ENCODE data around the gene GPRC5B. TPM values are rescaled to one million over a fixed set of nuclear protein-coding genes. Genes with fewer than 3 reads are reported as not detected.

The GPRC5B gene
- total and polyA plus RNA-seq, 2 of the 8 experiments (the other 6 are each of a cell fraction or from before 2014, with no cell fraction given): 106 to 160 TPM

DNA sequence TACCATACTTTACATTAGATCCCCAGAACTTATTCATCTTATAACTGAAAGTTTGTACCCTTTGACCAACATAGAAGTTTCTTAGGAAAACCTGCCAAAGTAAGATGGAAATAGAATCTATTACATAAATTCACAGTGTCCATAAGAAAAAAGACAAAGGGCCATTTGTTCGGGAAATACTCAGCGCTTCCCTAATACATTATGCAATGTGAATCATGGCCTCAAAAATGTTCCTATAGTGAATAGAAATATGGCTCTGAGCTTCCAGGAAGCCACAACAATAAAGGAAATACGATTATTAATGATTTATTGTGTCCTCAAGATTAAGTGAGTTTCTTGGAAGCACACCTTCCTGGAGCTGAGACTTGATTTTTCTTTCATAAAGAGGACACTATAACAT lies 51.5 kb downstream of the GPRC5B start (continued):
- TF ChIP-seq CHD7 (IDR thresholded peaks at IDR 0.05; ENCODE audit: insufficient replicate concordance, low read length) (no peak), MAFK (IDR thresholded peaks at IDR 0.05; ENCODE audit: low read depth, low read length) (no peak)
